Hematopoietic multipotent progenitor cell treated with erythropoietin and hydrocortisone succinate and interleukin-3 and kit ligand, for 6 days (in vitro differentiated cells): ENCODE measurements around the gene TMEM184B.
"Not testable (repeated sequence)": the region's sequence is repeated elsewhere in the genome, so short reads cannot be mapped to it uniquely, and the experiment has no call there.

Source experiments
- DNase-seq: peaks from one replicate; pipeline ENCODE4 v3.0.0-alpha.2; 2015

TMEM184B gene

DNA sequence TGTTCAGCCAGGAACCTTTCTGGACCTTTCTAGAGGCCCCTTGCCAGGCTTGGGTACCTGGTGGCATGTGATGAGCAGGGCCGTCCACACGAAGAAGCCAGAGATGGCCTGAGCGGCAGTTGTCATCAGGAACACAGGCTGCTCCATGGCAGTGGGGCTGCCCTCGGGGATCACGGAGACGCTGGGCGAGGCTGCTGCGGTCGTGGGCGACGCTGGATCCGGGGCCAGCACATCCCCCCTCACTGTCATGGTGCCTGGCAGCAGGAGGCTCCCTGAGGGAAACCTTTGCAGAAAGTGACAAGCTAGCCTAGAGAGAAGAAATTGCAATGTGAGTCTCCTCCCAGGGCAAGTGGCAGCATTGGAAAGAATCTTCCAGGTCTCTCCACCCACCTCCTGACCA lies 25.1 kb downstream of the TMEM184B start:
- no peak for DNase-seq

DNA sequence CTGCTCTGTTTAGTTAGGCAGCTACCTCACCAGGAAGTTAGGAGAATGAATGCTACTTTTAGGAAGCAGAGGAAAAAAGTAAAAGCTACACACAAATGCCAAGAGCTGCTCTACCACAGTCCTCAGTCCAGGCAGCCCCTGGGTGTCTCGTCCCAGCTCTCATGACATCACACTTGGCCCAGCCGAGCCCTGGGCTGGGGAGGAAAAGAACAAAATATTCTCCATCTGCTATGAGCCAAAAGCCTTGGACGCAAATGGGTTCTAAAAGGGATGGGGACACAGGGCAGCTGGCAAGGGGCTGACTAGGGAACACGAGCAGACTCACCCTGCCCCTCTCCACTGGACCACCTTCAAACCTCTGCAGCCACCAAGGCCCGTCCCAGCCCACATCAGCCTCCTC lies 26.1 kb downstream of the TMEM184B start:
- no peak for DNase-seq

DNA sequence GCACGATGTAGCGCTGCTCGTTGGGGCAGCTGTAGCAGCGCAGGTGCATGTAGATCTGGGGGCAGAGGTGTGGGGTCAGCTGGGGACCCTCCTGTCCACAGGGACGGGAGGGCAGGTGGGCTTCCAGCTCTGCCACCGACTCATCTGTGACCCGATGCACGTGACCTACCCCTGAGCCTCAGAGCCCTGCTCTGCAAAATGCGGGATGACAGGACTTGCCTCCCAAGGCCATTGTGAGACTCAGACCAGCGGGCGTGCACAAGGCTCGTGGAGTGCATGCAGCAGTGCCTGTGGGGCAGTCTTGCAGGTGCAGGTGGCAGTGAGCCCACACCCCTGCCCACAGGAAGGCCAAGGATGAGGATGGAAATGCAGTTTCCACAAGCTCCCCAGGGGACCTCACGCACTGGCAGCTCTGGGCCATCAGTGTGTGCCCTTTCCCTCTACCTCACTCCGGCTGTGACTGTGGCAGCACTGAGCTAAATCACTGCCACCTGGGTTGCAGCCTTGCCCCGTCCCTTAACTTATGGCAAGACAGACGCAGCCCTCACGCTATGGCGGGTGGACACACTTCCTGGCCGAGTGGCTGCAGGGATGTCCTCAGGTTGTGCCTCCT lies 26.7 kb downstream of the TMEM184B start:
- DNase-seq = no peak

DNA sequence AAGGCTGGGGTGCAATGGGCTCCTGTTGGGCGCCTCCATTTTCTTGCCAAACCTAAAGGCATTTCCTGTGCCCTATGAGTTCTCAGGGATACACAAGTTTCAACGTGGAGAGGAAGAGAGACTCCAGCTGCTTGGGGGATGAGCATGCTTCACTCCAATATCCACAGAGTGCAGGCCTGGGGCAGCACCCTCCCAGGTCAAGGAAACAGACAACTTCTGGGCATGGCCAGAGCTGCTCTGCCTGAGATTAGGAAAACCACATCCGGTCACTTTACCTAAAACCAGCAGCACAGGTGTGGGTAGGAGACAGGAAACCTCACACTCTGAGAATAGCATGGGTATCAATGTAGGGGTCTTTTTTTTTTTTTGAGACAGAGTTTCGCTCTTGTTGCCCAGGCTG lies 28.7 kb downstream of the TMEM184B start:
- no peak for DNase-seq

DNA sequence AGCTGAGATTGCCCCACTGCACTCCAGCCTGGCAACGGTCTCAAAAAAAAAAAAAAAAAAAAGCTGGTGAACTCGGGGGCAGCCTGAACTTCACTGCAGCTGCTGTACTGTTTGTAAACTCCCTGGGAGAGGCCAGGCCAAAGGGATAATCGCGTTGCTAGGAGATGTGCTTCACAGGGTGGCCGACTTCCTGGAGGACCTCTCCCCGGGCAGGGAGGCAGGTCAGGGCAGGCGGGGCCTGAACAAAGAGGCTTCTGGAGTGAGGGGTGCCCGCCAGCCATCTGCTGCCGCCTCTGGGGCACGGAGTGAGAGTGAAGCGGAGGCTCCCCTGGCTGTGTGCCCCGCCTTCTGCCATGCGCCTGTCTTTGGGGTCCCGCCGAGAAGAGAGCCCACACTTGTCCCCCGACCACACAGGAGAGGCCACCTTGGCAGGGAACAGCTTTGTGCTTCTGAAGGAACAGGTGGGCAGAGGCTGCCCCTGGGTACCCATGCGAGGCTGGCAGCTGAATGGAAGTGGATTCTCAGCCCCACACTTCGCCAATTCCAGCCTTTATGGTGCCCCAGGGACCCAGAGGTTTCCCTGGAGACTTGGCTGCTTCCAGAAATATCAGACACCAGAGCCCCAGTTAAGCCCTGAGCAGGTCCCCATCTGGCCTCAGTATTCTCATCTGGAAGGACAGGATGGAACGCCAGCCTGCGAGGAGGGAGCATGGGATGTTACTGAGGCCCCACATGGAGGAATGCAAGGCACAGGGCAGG lies 29.6 kb downstream of the TMEM184B start:
- no peak for DNase-seq

DNA sequence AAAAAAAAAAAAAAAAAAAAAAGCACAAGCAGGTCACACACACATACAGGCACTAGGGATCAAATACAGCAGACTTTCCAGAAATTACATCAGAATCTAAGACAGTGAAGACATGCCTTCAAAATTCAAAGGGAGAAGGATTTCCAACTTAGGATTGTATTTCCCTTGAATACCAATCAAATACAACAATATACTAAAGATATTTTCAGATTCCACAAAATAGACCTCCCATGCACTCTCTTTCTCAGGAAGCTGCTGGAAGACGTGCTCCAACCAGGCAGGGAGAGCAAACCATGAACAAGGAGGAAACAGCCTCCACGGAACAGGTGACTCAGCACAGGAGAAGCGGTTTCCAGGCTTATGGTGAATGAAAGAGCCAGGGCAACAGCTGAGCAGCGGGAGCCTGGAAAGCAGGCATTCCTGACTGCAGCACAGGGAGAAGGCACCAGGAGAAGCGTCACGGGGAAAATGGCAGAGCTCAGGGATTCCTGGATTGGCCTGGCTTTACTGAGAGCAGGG lies 32.0 kb downstream of the TMEM184B start:
- DNase-seq = no peak

DNA sequence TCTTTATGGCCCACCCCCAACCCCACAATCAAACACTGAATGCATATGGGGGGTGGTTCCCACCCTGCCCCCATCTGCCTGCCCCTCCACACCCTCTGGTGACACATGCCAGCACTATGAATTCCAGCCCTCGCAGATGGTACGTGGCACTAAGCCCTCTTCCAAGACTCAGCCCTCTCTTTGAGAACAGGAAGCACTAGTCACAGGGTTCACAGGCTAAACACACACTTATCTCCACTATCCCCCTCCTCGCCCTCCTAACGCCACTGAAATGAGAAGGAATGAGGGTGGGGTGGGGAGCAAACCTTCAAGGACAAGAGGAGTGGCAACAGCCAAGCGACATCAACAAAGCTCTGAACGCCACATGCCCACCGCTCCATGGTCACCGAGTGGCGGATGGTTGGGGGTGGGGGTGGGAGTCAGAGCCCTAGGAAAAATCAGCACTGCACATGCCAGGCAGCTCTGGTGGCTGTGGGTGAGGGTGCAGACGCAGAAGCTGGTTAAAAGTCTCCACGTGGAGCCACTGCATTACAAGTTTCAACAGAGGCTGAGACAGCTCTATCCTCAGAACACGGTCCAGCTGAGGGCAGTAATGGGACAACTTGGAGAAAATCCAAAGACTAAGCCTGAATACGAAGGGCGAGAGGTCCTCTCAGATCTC lies 33.6 kb downstream of the TMEM184B start:
- DNase-seq = no peak

DNA sequence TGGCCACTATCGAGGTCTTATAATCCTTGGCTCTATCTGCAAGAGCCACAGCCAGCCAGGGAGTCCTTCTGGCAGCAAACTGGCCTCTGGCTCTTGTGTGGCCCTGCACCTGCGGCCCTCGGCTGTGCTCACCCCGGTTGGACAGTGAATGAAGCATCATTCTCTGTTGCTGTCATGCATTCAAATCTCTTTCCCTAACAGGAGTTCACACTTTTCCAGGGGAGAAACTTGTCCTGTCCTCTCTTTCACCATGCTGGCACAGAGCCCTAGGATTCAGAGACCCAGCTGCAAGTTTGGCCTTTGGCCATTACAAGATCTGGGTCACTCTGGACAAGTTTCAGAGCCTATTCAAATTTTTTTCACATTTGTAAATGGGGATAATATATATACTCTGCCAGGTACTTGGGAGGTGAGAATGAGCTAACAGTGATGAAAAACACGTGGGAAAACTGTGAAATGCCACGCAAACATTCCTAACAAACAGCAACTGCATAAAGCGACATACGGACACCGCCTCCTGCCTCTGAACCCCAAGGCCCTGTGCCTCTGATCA lies 34.2 kb downstream of the TMEM184B start:
- no peak for DNase-seq

DNA sequence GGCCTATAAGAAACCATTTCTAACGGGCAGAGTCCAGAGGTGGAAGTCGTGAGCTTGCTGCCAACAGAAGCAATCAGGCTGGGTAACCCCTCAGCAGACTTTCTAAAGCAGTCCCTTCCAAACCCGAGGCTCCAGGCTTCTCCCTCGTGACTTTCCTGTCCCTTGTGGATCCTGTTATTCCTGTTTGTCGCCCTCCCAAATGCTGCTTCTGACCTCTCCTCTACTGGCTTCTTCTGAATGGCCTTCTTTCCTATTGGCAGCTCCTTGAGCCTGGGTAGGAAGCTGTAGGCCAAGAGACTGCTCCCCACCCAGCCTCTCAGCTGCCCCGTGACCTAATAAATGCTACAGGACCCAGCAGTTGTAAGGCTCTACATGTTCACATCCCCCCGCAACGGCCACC lies 36.0 kb downstream of the TMEM184B start:
- no peak for DNase-seq

DNA sequence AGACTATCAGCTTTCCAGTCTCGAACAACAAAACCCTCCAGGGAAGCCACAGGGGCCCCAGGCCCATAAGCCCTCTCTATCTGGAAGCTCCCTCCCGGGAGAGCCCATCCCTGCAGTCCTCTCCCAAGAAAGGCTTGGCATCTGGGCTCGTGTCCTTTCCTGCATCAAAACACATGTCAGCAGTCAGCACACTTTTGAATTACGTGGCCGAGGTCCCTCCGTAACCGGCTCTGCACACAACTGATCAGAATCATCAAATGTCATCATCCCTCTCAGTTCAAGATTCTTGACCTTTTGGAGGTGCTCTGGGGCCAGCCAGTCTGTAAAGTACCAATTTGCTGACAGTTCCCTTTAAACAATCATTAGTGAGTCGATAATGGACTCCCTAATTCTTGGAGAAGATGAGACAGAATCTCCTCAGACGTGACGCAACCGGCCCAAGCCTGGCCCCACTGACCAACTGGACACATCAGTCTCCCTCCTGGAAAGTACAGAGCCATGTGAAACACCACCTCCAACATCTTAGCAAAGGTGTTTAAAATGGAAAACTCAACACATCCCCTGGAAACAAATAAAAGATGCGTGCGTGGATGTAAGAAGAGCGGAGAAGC lies 37.5 kb downstream of the TMEM184B start:
- DNase-seq = no peak

DNA sequence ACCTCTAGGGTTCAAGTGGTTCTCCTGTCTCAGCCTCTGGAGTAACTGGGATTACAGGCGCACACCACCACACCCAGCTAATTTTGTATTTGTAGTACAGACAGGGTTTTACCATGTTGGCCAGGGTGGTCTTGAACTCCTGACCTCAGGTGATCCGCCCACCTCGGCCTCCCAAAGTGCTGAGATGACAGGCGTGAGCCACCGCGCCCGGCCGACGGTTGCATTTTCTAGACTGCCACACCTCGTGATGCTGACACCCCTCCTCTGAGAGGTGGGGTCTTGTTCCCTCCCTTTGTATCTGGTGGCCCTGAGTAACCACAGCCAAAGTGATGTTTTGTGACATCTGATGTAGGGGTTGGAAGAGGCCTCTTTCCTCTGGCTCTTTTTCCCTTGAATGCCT lies 39.0 kb downstream of the TMEM184B start:
- not testable (repeated sequence) for DNase-seq

DNA sequence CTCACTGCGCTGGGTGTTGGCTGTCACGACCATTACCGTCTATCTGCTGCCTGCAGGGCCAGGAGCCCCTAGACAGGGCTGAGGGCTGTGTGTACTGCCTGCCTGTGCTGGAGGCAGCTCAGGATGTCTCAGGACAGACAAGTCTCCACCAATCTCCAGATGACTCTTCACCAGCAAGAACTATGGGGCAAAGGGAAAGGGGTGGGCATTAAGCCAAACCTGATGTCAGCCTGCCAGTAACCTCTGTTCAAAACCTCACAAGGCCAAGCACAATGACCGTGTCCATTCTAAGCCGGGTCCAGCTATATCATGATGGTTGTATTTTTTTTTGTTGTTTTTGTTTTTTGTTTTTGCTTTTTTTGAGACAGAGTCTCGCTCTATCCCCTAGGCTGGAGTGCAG lies 39.4 kb downstream of the TMEM184B start:
- no peak for DNase-seq

DNA sequence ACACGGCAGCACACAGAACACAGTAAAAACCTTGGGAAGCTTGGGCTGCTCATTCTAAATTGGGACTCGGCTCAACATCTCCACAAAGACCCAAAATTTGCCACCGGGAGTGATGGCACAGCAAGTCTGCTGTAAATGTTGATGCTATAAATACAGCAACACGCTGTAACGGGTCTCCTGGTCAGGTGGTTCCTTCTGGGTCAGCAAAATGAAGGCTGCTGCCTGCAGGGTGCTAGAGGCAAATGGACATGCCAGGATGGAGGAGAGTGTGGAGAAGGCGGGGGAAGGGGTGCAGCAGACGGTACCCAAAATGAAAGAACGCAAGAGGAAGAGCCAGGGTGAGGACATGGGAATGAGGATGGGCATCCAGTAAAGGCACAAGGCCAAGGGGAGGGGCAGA lies 40.6 kb downstream of the TMEM184B start:
- DNase-seq = no peak

DNA sequence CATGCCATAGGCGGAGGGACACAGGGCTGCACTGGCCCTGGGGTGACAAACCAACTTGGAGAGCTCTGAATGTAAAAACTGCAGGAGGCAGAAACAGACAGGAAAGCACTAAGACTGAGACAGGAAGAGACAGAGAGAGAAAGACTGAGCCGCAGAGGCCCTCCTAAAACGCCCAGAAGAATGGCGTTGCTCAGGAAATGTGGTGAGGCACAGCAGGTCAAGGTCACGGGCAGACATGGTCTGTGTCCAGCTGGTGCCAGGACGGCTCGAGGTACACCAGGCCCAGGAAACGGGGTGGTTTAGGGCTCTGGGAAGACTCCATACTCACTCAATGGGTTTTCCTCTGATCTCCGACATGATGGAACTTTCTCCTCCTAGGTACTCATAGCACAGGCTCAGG lies 41.9 kb downstream of the TMEM184B start:
- no peak for DNase-seq

DNA sequence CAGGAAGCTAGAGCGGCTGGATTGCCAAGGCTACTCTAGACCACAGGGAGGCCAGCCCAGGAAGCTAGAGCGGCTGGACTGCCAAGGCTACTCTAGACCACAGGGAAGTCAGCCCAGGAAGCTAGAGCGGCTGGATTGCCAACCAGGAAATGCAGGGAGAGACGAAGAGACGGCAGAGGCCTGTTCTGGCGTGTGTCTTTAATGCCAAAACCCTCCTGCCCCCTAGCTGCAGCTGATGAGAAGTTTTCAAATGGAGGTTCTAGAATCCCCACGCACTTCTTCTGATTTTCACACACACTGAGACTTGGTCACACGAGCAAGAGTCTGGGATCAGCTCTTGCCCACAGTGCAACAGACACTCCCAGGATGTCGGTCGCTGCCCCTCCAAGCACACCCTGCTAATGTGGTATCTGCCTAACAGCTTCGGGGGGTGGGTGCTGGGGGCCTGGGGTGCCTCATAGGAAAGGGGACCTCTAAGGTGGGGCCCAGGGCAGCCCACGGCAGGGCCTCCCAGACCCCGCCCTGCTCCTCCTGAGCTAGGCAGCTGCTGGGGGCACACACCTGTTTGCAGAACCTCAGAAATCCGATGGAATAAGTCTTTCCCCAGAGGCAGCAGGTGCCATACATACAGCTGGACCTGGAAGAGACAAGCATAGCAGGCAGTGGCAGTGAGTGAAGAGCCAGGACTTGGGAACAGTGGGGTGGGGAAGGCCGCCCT lies 42.5 kb downstream of the TMEM184B start:
- peak; percentile 86 for DNase-seq

DNA sequence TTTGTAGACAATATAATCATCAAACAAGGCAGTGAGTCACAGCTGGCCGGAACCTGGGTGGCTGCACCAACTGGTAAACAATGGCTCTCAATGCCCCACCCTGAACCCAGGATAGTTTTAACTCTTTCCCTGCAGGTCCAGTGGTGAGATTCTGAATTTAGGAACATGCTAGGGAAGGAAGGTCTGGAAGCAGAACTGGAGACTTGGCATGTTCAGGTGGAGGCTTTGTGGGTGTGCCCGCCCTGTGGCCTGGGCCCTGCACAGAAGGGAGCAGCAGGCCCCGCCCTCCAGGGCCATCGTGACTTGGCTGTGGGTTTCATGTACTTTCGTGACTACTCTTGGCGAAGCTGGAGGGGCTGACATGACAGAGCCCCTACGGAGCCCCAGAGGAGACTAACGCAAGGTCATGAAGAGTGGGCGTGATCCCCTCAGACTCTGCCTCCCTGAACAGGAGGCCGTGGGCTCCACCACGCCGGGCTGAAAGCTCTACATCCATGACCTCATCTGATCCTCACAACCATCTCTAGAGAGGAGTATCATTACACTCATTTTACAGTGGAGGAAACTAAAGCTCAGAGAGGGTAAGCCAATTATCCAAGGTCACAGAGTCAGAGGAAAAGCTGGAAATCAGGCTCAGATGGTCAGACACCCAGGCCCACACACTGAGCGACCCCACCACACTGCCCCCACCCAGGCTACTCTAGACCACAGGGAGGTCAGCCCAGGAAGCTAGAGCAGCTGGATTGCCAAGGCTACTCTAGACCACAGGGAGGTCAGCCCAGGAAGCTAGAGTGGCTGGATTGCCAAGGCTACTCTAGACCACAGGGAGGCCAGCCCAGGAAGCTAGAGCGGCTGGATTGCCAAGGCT lies 43.7 kb downstream of the TMEM184B start:
- DNase-seq = peak; percentile 65

DNA sequence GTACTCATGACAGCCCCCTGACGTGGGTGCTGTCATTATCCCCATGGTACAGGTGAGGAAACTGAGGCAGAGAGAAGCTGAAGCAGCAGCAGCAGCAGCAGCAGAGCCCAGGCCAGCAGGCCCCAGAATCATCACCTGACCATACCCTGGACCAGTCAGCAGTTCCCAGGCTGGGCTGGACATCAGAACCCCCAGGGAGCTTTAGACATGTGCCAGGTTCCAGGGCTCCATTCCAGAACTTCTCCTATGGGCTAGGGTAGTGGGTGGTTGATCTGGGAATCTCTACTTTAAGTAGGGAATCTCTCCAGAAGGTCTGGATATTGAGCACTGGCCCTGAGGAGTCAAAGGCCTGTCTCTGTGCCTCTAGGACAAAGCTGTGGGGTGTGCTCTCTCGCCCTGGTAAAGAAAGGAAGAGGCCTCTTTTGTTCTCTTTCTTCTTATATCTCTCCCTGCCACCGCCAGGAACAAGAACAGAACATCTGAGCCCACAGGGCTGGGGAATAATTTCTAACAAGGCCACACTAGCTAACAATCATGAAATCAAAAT lies 44.4 kb downstream of the TMEM184B start:
- DNase-seq = no peak

DNA sequence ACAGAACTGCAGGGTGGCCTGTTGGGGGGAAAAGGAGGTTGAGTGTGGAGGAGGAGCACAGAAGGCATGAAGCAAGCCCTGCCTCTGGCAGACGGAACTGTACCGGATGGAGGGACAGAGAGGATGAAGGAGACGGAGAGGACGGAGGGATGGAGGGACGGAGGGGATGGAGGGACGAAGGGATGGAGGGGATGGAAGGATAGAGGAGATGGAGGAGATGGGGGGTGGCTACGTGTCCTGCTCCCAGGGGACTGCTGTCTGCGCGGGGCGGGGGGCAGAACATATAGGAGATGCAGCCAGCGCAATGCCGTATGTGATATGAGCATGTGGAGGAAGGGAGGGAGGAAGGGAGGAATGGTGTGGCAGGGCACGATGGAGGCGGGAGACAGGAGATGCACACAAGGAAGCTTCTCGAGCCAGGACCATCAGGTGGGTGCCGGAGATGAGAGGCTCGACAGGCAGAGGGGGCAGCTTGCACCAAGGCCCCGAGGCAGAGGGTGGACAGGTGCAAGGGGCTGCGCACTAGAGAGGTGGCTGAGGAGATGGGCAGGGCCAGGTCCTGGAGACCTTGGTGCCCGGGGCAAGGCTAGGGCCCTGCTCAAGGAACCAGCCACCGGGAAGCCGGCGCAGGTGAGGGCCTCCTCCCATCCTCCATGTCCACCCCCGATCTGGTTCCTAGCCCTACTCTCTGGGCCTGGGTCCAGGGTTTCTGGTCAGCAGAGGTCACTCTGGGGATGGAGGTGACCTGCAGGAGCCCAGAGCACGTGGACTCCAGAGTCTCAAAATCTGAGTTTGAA lies 45.8 kb downstream of the TMEM184B start:
- DNase-seq = no peak

DNA sequence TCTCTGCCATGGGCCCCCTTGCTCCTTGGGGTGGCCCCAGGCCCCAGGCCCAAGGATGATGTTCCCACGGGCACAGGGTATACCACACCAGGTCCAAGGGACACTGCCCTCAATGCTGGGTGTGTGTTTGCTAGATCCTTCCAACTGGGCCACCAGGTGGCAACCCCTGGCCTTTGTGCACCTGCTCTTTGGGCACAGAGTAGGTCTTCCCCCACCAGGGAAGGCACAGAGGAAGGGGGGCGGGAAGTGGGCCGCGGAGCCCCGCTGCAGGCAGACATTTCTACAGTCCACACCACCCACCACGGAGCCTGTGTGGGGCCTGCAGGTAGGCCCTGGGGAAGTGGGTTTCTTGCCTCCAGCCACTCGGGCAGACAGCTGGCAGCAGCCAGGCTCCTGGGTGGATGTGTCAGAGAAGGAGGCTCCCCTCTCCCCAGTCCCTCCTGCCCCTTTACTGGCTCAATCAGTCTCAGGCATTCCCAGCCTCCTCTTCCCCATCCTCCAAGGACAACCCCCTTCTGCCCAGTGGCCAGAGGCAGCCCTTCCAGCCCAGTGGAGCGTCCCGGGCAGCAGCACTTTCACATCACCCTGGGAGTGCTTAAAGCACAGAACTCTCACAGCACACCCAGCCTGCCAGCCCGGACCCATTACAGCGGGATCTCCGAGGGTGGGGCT lies 49.4 kb downstream of the TMEM184B start:
- no peak for DNase-seq

DNA sequence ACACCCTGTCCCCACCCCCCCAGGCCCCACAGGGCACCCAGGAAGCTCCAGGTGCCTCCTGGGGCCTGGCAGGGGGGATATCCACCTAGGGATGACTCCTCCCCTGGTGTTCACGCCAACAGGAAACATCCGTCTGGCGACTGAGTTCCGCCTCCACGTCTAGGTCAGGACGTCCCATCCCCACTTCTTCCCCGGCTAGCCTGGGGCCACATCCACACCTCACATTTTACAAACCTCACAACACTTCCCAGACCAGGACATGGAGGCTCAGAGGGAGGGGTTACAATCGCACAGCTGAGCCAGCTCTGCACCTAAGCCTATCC lies 50.1 kb downstream of the TMEM184B start:
- no peak for DNase-seq
